ENCODE data around the gene SPSB1. TPM values are rescaled to one million over a fixed set of nuclear protein-coding genes. Genes with fewer than 3 reads are reported as not detected.

SPSB1 gene
- total and polyA plus RNA-seq, 2 experiments from 2014 or later, result 2.4 to 6.8 TPM

DNA sequence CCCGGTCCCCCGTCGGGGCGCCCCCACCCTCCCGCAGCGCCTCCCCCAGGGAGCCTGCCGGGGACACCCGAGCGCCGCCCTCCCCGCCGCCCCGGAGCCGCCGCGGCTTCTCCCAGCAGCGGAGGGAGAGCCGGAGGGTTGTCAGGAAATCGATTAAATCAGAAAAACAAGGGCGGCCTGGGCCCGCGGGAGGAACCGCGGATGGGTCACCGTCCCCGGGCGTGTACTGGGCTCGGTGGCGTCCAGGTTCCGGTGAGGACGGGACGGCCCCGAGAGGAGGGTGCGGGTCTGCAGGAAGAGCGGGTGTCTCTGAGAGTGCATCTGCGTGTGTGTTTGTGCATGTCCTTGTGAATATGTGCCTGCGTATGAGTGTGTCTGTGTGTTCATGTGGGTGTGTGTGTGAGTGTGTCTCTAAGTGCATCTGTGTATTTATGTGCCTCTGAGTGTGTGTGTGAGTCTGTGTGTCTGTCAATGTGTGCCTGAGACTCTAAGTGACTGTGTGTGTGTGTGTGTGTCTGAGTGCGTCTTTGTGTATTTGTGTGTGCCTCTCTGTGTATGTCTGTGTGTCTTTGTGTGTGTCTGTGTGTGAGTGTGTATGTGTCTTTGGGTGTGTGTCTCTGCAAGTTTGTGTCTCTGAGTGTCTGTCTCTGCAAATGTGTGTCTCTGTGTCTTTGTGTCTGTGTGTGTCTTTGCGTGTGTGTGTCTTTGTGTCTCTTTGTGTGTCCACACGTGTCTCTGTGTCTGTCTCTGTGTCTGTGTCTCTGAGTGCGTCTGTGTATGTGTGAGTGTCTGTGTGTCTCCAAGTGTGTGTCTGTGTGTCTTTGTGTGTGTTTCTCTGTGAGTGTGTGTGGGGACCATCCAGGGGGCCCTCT is 1.1 kb downstream of the SPSB1 start:
- TF ChIP-seq NANOG (IDR thresholded peaks at IDR 0.05; ENCODE audit: borderline replicate concordance), result no peak
- TF ChIP-seq ZNF114 (CRISPR knock-in tag; IDR thresholded peaks at IDR 0.05), result no peak
- TF ChIP-seq ZNF331 (CRISPR knock-in tag; IDR thresholded peaks at IDR 0.05; ENCODE audit: low read depth), result no peak
- TF ChIP-seq EZH2phosphoT487 (IDR thresholded peaks at IDR 0.05; ENCODE audit: unreplicated experiment), result no peak
- no peak for TF ChIP-seq STAT1 (IDR thresholded peaks at IDR 0.05; ENCODE audit: unreplicated experiment)
- TF ChIP-seq, protein P1, sequence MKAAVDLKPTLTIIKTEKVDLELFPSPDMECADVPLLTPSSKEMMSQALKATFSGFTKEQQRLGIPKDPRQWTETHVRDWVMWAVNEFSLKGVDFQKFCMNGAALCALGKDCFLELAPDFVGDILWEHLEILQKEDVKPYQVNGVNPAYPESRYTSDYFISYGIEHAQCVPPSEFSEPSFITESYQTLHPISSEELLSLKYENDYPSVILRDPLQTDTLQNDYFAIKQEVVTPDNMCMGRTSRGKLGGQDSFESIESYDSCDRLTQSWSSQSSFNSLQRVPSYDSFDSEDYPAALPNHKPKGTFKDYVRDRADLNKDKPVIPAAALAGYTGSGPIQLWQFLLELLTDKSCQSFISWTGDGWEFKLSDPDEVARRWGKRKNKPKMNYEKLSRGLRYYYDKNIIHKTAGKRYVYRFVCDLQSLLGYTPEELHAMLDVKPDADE (IDR thresholded peaks at IDR 0.05), result no peak
- TF ChIP-seq CREB1 (CRISPR knock-in tag; IDR thresholded peaks at IDR 0.05; ENCODE audit: low read depth), result no peak
- TF ChIP-seq REST (IDR thresholded peaks at IDR 0.05; ENCODE audit: unreplicated experiment), result no peak
- TF ChIP-seq JUNB (IDR thresholded peaks at IDR 0.05; ENCODE audit: unreplicated experiment), result no peak
- TF ChIP-seq EZH2 (IDR thresholded peaks at IDR 0.05; ENCODE audit: low read depth, unreplicated experiment), result no peak
- TF ChIP-seq ZNF462 (CRISPR knock-in tag; IDR thresholded peaks at IDR 0.05), result no peak
- no peak for TF ChIP-seq POLR2AphosphoS5 (IDR thresholded peaks at IDR 0.05; ENCODE audit: low read depth)
- TF ChIP-seq, protein P2, sequence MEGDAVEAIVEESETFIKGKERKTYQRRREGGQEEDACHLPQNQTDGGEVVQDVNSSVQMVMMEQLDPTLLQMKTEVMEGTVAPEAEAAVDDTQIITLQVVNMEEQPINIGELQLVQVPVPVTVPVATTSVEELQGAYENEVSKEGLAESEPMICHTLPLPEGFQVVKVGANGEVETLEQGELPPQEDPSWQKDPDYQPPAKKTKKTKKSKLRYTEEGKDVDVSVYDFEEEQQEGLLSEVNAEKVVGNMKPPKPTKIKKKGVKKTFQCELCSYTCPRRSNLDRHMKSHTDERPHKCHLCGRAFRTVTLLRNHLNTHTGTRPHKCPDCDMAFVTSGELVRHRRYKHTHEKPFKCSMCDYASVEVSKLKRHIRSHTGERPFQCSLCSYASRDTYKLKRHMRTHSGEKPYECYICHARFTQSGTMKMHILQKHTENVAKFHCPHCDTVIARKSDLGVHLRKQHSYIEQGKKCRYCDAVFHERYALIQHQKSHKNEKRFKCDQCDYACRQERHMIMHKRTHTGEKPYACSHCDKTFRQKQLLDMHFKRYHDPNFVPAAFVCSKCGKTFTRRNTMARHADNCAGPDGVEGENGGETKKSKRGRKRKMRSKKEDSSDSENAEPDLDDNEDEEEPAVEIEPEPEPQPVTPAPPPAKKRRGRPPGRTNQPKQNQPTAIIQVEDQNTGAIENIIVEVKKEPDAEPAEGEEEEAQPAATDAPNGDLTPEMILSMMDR (conservative IDR thresholded peaks at IDR 0.05; ENCODE audit: low read depth in 2 of 2), result no peak
- H3K4me1 Mint-ChIP-seq, result peaks cover 11% of the 10 kb centered on the region; the same call in 2 of the 3 replicates
- no peak overlapping the region for H3K4me3 Mint-ChIP-seq
- Histone ChIP-seq H3K79me2 (replicated peaks; ENCODE audit: insufficient read depth) (no peaks in the 10 kb centered on the region), H3F3A (replicated peaks; ENCODE audit: low read depth) (0 out of 2 replicates have a peak, but pooled peaks cover 7% of the 10 kb centered on the region), H4K20me1 (replicated peaks; ENCODE audit: insufficient read depth) (no peaks in the 10 kb centered on the region; the same call in 1 of the 2 replicates), H3K27me3 (ENCODE audit: insufficient read depth) (peaks cover 28% of the 10 kb centered on the region), H3K4me2 (peak overlapping the region; percentile 88), H3K36me3 (ENCODE audit: insufficient read depth) (no peaks in the 10 kb centered on the region), H2AFZ (peak overlapping the region; percentile 76), H3K4me1 (ENCODE audit: insufficient read depth) (no peaks in the 10 kb centered on the region; the same call in 1 of the 2 replicates), H3K4me3 (peak overlapping the region; percentile 79), H3K27ac (ENCODE audit: low read depth) (no peak overlapping the region), H3K9me2 (ENCODE audit: insufficient read depth) (no peaks in the 10 kb centered on the region)
- peaks cover 3% of the 10 kb centered on the region; the same call in 2 of the 3 replicates for H3K36me3 Mint-ChIP-seq (ENCODE audit: low read depth)
- DNase-seq (ENCODE audit: low spot score), result peak; percentile 49
- H3K27me3 Mint-ChIP-seq (ENCODE audit: insufficient read depth, low read depth, poor library complexity), result peaks cover 10% of the 10 kb centered on the region
- H3K9me3 Mint-ChIP-seq, result peaks cover 3% of the 10 kb centered on the region; the same call in 2 of the 3 replicates
- peak; percentile 10 for ATAC-seq
- no peak overlapping the region for H3K27ac Mint-ChIP-seq

Data from GM23338 (cell line).